GM19328 (cell line): ENCODE measurements around the gene EEA1.
"Not testable (repeated sequence)": the region's sequence is repeated elsewhere in the genome, so short reads cannot be mapped to it uniquely, and the experiment has no call there.

ENCODE experiments used
- ATAC-seq: cut with Tn5 transposase; IDR thresholded peaks from one replicate; pipeline ENCODE4 v1.9.1; 2021; ENCODE audit warnings: mild to moderate bottlenecking, moderate library complexity; ENCODE audit not compliant: unreplicated experiment

EEA1 gene

DNA sequence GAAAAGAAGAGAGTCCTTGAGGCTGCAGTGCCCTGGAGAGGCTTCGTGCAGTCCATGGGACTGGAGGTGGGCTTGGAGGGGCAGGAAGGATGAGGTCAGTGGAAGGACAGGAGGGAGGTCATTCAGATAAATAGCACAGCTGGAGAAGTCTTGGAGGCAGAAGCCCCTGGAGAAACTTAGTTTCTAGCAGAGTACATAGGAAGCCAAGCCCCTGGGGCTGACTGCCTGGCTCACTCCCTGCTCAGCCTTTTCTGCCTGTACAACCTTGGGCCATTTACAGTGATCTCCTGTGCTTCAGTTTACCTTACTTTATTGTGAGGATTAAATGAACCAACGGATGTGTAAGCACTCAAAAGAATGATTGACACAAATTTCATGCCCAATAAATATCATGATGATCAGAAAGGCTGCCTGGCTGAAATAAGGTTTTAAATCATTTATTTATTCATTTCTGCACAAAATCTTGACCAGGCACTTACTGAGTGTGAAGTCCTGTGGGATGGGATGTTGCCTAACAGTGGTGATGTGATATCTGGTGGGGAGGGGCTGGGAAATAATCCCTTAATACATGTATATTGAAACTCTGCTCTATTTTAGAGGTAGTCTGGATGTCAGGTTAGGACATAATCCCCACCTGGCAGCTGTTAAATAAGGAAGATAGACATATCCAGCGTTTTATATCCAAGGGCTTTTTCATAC is 172.0 kb downstream of the EEA1 start:
- ATAC-seq: no peak

DNA sequence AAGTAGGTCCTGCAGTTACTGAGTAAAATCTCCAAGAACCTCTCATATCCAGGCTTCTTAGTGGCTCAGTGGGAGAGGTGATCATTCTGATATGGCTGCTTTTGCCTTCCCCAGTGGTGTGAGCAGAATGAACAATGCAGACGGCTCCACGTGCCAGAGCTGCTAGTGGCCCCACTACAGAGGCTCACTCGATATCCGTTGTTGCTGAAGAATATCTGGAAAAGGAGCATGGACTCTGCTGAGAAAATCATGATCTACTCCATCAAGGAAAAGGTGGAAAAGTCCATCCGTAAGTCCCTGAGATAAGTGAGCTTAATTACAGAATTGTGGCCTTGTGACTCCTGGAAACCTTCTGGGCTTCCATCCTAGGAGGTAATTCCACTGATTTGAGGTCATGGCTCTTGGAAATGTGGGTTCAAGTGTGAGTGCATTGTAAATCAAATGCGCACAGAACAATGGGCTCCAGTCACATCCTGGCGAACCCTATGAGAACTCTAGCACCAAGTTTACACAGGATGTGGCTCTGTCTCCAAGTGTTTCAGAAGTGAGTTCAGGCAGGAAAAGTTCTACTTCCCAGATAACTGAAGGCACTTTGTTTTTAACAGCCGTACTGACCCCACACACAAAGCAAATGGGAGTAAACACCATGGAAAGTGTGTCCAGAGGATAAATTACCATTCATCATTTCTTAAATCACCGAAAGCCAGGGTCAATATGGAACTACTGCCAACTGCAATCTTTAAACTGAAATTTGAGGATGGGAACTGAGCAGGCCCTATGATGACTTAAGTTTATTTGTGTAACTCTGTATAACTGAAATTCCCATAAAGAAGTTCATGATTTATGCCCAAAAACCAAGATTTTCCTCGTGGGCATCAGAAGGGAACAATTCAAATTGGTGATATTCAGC is 174.9 kb downstream of the EEA1 start:
- no peak for ATAC-seq

DNA sequence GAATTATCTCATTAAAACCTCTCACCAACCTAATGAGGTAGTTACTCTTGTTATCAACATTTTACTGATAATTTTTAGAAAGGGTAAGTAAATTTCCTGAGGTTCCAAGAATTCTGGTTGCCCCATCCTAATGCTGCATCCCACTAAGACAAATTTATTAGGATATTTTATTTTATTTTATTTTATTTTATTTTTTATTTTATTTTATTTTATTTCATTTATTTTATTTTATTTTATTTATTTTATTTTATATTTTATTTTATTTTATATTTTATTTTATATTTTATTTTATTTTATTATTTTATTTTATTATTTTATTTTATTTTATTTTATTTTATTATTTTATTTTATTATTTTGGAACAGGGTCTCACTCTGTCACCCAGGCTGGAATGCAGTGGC is 179.4 kb downstream of the EEA1 start:
- ATAC-seq: not testable (repeated sequence)

DNA sequence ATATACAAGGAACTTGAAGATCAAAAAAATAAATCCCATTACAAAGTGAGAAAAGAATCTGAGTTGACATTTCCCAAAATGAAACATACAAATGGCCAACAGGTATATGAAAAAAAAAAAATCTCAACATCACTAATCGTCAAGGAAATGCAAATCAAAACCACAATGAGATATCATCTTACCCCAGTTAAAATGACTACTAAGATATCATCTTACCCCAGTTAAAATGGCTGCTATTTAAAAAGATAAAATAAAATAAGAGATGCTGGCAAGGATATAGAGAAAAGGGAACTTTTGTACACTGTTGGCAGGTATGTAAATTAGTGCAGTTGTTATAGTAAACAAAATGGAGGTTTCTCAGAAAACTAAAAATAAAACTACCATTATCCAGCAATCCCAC is 181.9 kb downstream of the EEA1 start:
- ATAC-seq: no peak

DNA sequence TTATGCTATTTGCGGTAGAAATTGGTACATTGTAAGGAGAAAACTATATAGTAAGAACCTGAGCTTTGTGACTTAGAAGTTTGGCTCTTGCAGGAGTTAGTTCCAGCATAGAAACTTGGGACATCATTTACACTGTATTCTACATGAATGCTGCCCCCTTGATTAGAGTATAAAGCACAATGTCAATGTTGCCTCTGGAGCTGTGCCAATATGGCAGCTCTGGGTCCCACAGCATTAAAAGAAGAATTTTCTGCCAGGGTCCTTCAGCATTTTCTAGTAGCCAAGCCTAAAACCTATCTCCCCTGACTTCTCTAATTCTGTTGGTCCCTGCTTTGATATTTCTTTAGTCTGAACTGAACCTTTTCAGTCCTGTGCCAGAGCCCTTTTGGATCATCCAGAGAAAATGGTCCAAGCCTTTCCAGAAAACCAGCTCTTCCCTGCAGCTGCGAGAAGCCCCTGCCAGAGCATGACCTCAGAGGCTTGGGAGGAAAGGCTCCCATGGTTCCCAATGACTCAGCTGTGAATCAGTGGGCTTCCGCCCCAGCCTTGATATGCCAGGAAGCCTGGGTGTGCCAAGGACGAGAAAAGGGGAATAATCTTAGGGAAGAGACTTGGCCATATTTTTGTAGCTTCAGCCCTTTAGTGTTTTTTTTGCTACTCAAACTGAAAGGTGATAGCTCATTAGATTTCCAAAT is 183.1 kb downstream of the EEA1 start:
- no peak for ATAC-seq

DNA sequence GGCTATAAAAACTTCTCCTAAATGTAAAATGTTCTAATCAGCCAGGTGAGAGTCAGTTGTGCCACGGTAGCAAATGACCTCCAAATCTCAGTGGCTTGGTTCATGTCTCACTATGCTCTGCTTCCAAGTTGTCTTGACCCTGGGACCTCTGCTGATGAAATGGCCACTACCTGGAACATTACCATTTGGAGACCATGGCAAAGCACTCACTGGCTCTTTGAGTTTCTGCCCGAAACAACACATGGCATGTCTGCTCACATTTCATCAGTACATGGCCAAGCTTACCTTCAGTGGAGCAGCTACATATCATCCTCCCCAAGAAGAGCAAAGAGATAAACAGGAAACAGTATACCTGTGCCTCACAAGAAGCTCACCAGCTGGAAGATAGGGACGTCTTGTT is 186.1 kb downstream of the EEA1 start:
- ATAC-seq: no peak

DNA sequence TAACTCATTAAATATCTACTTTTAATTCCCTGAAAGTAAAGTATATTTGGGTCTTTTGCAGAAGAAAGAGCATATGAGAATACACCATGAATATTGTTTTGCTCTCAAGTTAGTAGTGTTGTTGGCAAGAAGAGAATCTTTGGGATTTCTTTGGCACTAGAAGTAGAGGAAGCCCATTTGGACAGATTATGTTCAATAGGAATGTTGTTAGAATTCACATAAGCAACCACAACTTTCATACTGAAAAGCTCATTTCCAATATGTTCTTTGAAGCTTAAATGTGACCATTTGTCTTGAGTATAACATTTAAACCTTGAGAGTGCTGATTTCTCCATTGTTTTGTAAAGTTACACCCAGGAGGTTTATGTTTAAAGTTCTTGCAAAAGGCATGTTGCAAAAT is 188.7 kb downstream of the EEA1 start:
- no peak for ATAC-seq

DNA sequence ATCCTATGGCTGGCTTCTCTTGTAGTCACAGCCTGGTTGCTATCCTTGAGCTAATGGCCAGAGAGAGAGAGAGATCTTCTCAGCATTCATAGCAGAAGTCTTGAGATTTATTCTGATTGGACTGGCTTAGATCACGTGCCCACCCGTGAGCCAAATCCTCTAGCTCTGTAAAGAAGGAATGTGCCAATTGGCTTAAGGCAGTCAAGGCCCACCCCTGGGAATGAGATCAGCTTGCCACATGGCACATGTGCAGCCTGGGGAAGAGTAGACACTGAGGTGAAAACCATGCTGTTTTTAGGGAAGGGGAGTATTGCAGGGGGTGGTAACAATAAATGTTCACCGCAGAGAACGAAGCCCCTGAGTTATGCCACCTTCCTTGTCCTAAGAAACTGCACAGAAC is 190.0 kb downstream of the EEA1 start:
- no peak for ATAC-seq

DNA sequence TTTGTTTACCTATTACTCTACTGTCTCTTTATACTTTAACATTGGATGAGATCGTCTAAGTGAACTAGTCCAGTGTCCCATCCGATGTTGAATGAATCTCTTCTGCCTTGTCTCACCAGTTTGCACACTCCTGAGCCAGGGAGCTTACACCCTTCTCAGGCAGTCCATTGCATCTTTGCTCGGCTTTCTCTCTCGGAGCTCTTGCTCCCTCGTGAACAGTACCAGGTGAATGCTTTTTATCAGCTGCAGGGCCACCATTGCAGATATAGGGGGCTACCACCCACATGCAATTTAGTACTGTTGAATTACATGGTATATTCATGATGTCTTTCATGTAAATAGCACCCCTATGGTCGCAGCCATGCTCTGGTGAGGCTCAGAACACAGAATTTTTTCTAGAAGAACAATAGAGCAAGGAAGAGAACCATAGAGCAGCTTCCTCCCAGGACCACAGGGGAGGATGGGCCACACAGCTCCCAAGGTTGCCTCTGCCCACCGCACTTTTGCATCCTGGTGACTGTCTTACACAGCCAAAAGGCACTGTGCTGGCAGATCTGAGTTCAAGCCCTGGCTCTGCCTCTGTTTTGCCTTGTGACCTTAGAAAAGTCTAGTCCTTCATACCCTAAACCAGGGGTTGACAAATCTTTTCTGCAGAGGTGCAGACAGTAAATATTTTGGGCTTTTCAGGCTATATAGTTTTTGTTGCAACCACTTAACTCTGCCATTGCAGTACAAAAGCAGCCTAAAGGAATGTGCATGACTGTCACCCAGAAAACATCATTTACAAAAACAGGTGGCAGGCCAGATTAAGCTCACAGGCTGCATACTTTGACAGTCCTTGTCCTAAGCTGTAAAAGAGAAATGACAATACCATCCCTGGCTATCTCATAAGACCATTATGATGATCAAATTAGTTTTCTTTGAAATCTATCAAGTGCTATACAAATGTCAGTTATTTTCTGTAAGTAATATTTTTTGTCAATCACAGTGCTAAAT is 190.9 kb downstream of the EEA1 start:
- ATAC-seq: no peak

DNA sequence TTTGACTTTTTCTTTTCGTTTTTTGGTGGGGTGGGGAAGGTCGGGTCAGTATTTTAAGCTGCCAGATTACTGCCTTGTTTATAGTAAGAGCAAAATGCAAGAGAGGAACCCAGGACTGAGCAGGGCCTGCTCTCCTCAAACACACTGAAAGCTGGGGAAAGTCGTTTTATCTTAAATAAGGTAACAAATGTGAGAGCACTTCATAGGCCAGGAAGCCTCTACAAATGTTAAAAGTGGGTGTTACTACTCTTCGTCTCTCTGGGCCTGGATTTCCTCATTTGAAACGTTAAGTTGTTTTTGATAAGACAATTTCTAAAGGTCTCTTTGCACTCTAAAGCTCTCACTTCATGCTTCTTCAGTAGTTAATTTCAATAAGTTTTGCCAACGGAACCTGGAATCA is 192.5 kb downstream of the EEA1 start:
- no peak for ATAC-seq

DNA sequence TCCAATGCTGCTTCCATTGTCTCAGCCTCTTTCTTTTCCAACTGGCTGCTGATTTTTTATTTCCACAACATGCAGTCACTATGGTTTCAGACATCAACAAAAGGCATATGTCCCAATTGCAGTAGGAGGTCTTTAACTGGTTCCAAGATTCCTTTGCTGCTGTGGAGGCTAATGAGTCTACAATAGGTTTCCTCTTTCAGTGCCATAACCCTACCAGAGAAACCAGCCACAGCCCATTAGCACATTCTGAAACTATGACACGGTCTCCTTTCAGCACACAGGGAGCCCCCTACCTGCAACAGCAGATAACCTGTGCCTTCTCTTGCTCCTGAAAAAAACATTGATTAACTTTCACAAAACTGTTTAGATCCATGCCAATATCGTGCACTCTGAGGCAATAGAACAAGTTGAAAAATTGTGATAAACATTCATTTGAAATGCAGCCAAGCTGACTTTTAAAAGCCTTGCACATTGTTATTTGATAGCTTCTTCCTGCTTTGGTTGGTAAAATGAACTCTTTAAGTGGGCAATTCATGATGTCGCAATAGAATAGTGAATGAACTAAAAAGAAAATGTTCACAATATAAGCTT is 193.9 kb downstream of the EEA1 start:
- ATAC-seq: no peak

DNA sequence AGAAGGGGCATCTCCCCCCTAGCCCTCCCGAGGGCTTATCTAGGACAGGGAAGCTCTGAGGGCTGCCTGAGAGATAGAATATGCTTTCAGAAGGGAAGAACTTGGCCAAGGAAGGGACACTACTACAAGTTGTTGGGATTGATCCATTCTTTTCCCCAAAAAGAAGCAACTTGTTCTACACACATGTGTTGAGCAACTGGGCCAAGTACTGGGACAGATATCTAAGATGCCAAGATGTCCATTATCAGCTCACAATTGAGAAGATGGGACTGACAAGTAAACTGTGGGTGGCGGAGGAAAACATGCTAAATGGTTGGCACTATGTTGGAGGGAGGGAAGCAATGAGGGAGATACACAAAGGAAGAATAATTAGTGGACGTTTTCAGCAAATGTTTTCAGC is 195.4 kb downstream of the EEA1 start:
- no peak for ATAC-seq

DNA sequence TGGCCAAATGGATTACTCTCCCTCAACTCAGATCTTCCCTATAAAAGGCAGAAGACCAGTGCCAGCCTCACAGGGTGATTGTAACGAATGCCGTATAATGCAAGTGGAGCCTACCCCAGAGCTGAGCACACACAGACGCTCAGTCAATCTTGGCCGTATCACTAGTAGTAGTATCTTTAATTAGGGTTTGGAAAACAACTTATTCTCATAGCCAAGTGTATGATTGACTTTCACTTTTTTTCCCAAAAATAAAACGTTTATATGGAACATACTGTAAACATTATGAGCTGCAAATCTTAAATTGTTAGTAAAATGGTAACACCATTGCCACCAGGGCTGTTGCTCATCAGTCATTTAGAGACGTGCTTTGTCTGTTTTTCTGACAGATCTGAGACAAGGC is 195.9 kb downstream of the EEA1 start:
- ATAC-seq: no peak

DNA sequence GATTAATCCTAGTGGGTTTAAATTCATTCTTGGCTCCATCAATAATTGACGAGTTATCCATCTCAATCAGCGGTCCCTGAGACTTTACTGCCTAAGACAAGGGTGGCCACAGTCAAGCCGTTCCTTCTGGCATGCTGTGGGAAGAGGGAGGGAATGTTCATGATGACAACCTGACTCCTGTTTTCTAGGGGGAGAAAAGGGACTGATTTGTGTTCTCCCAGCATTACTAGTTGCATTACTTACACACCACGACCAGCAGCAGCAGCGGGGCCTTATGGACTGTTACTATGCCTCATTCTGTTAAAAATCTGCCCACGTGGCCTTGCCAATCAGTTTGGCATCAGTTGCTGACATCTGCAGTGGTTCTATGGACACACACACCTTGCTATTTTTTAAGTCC is 196.4 kb downstream of the EEA1 start:
- ATAC-seq: no peak

DNA sequence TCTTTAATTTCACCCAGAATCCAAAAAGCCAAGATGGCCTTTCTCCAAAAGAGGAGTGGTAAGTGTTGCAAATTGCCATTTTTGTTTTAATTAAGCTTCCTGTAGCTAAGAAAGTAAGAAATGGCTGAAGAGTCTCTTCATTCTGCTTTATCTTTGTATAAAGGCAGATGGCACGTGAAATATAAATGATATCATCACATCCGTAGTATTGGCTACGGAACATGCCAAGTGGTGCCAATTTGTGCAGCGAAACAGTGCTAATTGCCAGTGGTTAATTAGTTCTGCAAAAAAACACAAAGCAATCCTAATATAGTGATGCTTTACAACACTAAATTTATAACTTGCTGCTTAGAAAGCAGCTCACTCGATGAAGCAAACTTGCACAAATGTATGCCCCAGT is 196.9 kb downstream of the EEA1 start:
- ATAC-seq: no peak

DNA sequence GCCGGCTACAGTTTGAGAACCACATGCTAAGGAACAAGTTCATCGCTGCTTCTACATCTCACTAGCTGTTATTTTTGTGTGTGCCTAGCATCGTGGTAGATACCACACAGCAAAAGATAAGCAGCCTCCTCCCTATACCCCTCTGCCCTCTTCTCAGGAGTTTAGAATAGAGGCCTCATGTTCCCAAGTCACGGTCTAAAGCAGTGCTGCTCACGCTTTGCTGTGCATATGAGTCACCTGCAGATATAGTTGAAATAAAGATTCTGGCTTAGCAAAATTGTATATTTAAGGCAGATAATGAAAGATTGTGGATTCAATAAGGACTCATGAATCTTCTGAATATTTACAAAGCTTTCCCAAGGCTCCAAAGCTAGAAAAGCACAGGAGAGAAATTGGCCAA is 198.3 kb downstream of the EEA1 start:
- no peak for ATAC-seq

DNA sequence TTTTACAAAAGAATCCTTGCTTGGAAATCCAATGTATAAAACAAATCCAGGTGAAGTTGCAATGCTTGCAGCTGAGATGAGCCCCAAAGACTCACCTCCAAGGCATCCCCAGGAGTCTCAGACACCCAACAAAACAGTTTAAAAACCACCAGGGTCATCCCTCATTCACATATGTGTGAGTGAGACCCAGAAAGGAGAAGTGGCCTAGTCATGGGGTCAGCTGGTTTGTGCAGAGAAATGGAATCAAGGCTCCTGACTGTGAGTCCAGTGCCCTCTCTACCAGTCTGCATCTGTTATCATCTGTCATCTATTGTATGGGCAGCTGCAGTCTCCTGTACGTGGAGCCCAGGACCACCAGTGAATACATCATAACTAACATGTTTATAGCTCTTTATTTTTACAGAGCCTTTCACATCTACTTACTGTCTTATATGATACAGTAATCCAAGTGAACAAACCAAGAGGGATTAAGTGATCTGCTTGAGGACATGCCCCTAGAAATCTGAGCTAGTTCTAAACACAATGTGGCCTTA is 199.3 kb downstream of the EEA1 start:
- no peak for ATAC-seq

DNA sequence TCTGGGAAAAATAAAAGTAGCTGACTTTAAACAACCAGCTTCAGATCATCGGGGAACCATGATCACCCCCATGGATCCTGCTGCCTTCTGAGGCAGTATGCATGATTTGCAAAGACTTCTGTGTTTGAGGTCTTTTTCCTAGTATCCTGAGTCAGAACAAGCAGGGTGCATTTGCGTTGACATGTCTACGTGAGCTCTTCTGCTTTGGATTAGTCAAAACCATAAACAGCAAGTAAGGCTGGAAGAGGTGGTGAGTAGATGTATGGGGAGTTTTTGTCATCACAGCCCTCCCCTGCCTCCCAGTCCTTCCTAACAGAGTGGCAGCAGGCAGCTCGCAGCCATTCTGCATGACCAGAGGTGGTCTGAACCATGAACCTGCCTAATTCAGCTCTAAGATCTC is 202.2 kb downstream of the EEA1 start:
- no peak for ATAC-seq

DNA sequence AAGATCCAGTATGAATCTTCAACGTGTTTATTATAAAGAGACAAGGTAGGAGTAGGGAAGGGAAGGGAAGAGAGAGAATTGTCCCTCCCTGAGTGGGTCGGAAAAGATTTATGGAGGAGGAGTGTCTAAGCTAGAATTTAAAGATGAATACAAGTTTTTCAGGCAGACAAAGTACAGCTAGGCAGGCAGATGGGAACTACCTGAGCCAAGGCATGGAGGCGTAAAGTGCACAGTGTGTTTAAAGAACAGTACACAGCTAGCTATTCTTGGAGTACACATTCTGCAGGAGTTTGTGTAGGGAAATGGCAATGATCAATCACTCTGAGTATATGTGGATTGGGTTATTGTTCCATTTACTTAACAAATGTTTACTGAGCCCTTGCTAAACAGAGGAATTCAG is 206.2 kb downstream of the EEA1 start:
- no peak for ATAC-seq

DNA sequence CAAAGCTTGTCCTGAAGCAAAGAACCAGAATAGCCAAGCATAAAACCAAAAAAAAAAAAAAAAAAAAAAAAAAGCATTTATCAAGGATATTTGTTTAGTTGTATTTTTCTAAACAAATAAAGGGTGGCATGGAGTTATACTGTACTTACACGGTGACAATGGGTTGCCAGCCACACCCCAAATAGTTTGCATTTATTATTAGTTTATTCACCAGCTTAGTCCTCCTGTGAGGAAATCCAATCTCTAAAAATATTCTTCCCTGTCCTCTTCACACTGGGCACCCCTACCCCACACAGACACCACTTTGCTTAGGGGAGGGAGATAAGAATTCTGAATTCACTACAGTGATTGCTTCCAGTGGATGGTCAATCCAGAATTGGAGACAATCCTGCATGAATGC is 207.4 kb downstream of the EEA1 start:
- no peak for ATAC-seq
